DOHH2 (cell line): ENCODE measurements around the gene A4GALT.

Source experiments
- EZH2phosphoT487 ChIP-seq: fragments of 200-600 bp; sonication (generic); IDR thresholded peaks from 2 replicates; pipeline ENCODE4 v1.6.1; 2017; ENCODE audit warnings: borderline replicate concordance, mild to moderate bottlenecking, antibody characterized with exemption, low read length, moderate library complexity, mixed read lengths
- TF ChIP-seq, protein P1 (sequence below): fragments of 200-600 bp; sonication (generic); IDR thresholded peaks from one replicate; pipeline ENCODE4 v1.5.1; 2014; ENCODE audit warnings: antibody characterized with exemption, mild to moderate bottlenecking, low read depth, low read length; ENCODE audit not compliant: poor library complexity, severe bottlenecking

- TF ChIP-seq, protein P1, sequence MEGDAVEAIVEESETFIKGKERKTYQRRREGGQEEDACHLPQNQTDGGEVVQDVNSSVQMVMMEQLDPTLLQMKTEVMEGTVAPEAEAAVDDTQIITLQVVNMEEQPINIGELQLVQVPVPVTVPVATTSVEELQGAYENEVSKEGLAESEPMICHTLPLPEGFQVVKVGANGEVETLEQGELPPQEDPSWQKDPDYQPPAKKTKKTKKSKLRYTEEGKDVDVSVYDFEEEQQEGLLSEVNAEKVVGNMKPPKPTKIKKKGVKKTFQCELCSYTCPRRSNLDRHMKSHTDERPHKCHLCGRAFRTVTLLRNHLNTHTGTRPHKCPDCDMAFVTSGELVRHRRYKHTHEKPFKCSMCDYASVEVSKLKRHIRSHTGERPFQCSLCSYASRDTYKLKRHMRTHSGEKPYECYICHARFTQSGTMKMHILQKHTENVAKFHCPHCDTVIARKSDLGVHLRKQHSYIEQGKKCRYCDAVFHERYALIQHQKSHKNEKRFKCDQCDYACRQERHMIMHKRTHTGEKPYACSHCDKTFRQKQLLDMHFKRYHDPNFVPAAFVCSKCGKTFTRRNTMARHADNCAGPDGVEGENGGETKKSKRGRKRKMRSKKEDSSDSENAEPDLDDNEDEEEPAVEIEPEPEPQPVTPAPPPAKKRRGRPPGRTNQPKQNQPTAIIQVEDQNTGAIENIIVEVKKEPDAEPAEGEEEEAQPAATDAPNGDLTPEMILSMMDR = no peak
- no peak for TF ChIP-seq EZH2phosphoT487
Observed at GRCh38 chr22:42711895-42712837, 8.5 kb downstream of the A4GALT start.
